PC-3 (cell line): ENCODE measurements around the gene TMTC1.

Source experiments
- EZH2 ChIP-seq: fragments of 300-600 bp; sonication (generic); IDR thresholded peaks from one replicate; pipeline ENCODE4 v1.6.1; 2017; ENCODE audit warnings: antibody characterized with exemption, mild to moderate bottlenecking, low read length; ENCODE audit not compliant: unreplicated experiment
- EZH2phosphoT487 ChIP-seq: fragments of 300-600 bp; sonication (generic); IDR thresholded peaks from 2 replicates; pipeline ENCODE4 v1.6.1; 2018; ENCODE audit warnings: mild to moderate bottlenecking, antibody characterized with exemption, low read length, borderline replicate concordance
- TF ChIP-seq, protein P1 (sequence below): fragments of 300-600 bp; sonication (generic); conservative IDR thresholded peaks from 2 replicates; pipeline ENCODE4 v1.5.1; 2017; ENCODE audit warnings: antibody characterized with exemption, low read depth, mild to moderate bottlenecking, low read length

DNA sequence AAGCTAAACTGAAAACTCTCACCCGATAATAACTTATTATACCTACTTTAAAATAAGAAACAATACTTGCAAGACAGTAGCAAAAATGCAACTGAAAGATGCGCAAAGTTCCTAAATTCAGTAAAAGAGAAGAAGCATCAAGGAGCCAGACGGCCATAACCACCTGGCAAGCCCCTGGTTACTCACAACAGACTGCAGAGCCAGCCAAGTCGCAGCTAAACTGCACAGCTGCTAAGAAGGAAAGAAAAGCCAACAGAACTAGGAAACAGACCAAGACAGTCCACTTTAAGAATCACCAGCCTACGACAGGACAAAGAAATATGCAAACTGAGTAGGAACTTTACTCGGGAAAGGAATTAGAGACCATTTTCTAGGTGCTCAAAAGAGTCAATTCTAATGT, 127.9 kb downstream of the TMTC1 start:
- TF ChIP-seq, protein P1, sequence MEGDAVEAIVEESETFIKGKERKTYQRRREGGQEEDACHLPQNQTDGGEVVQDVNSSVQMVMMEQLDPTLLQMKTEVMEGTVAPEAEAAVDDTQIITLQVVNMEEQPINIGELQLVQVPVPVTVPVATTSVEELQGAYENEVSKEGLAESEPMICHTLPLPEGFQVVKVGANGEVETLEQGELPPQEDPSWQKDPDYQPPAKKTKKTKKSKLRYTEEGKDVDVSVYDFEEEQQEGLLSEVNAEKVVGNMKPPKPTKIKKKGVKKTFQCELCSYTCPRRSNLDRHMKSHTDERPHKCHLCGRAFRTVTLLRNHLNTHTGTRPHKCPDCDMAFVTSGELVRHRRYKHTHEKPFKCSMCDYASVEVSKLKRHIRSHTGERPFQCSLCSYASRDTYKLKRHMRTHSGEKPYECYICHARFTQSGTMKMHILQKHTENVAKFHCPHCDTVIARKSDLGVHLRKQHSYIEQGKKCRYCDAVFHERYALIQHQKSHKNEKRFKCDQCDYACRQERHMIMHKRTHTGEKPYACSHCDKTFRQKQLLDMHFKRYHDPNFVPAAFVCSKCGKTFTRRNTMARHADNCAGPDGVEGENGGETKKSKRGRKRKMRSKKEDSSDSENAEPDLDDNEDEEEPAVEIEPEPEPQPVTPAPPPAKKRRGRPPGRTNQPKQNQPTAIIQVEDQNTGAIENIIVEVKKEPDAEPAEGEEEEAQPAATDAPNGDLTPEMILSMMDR: no peak
- TF ChIP-seq EZH2phosphoT487: no peak
- TF ChIP-seq EZH2: no peak
